ENCODE results near the gene SLCO2A1.

SLCO2A1 gene

GRCh38 chr3:133997871-133998635, 31.7 kb downstream of the SLCO2A1 start:
- no peak for DNase-seq

GRCh38 chr3:133996996-133997395, 32.7 kb downstream of the SLCO2A1 start:
- no peak for DNase-seq

GRCh38 chr3:133996251-133996661, 33.5 kb downstream of the SLCO2A1 start:
- peak; percentile 24 for DNase-seq

GRCh38 chr3:133995264-133995663, 34.5 kb downstream of the SLCO2A1 start:
- DNase-seq, result no peak

GRCh38 chr3:133994166-133994890, 35.4 kb downstream of the SLCO2A1 start:
- no peak for DNase-seq

- DNase-seq, result no peak
Measured at GRCh38 chr3:133992951-133993620, 36.6 kb downstream of the SLCO2A1 start.

- DNase-seq, result no peak
Measured at GRCh38 chr3:133992381-133992780, 37.3 kb downstream of the SLCO2A1 start.

GRCh38 chr3:133991637-133992036, 38.1 kb downstream of the SLCO2A1 start:
- DNase-seq, result no peak

- no peak for DNase-seq
Measured at GRCh38 chr3:133991209-133991608, 38.5 kb downstream of the SLCO2A1 start.

GRCh38 chr3:133989936-133990702, 39.6 kb downstream of the SLCO2A1 start:
- DNase-seq, result no peak

- DNase-seq, result no peak
Measured at GRCh38 chr3:133988631-133989161, 41.0 kb downstream of the SLCO2A1 start.

GRCh38 chr3:133987948-133988484, 41.7 kb downstream of the SLCO2A1 start:
- no peak for DNase-seq

GRCh38 chr3:133987136-133987535, 42.6 kb downstream of the SLCO2A1 start:
- DNase-seq, result no peak

GRCh38 chr3:133986311-133986710, 43.4 kb downstream of the SLCO2A1 start:
- DNase-seq, result no peak

- DNase-seq, result no peak
Measured at GRCh38 chr3:133984975-133985374, 44.8 kb downstream of the SLCO2A1 start.

GRCh38 chr3:133983576-133984560, 45.9 kb downstream of the SLCO2A1 start:
- DNase-seq, result no peak

GRCh38 chr3:133983126-133983525, 46.6 kb downstream of the SLCO2A1 start:
- DNase-seq, result no peak

GRCh38 chr3:133980550-133980949, 49.2 kb downstream of the SLCO2A1 start:
- no peak for DNase-seq

GRCh38 chr3:133980035-133980434, 49.7 kb downstream of the SLCO2A1 start:
- no peak for DNase-seq

GRCh38 chr3:133979553-133979952, 50.2 kb downstream of the SLCO2A1 start:
- no peak for DNase-seq

GRCh38 chr3:133977568-133977967, 52.2 kb downstream of the SLCO2A1 start:
- no peak for DNase-seq

Measured in NCI-H2171 (cell line).